Measurements from ENCODE around the gene ANTXR2. TPM values are rescaled to one million over a fixed set of nuclear protein-coding genes. Genes with fewer than 3 reads are reported as not detected.

ANTXR2 gene
- total RNA-seq: 69.7 and 93.1 TPM in 2 replicates

GRCh38 chr4:80072744-80073472 is at the start of gene ANTXR2:
Gene ANTXR2 (minus strand): TSS chr4:80073229. CDS start chr4:80072560, 669 bp downstream.

Other genes starting within 250 kb of the ANTXR2 start
- 1.3 and 11.9 TPM in 2 replicates for gene PRDM8, start 124.3 kb upstream of the ANTXR2 start, total RNA-seq
- 3.1 and 3.4 TPM in 2 replicates for gene FGF5, start 193.4 kb upstream of the ANTXR2 start, total RNA-seq

Measured in epithelial cell of alveolus of lung (primary cell).